Measurements from ENCODE around the gene MR1.

Gene MR1

GRCh38 chr1:181064011-181064623, 30.3 kb downstream of the MR1 start:
- DNase-seq (ENCODE audit: low read depth), result no peak
- H3K4me3 ChIP-seq (ENCODE audit: control insufficient read depth, low read depth, low read length), result no peak overlapping the region
- TF ChIP-seq CTCF (IDR thresholded peaks at IDR 0.05; ENCODE audit: control insufficient read depth, insufficient read depth, low read depth, low read length, missing control alignments), result no peak

DNA sequence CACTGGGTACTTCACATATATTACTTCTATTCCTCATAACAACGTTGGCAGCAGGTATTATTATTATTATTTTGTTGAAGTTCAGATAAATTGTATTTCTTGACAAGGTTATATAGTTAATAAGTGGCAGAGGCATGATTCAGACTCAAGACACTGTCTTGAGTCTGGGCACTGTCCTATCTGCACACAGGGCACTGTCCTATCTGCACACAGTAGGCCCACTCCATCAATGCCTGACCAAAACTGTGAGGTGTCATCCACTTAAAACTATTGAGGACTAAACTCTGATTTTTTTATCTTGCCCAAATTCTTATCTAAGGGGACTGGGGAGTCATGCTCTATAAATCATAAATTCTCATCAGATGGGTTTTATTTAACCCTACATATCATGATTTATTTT, 30.9 kb downstream of the MR1 start:
- no peak for TF ChIP-seq CTCF (IDR thresholded peaks at IDR 0.05; ENCODE audit: control insufficient read depth, insufficient read depth, low read depth, low read length, missing control alignments)
- DNase-seq (ENCODE audit: low read depth), result no peak
- no peak overlapping the region for H3K4me3 ChIP-seq (ENCODE audit: control insufficient read depth, low read depth, low read length)

DNA sequence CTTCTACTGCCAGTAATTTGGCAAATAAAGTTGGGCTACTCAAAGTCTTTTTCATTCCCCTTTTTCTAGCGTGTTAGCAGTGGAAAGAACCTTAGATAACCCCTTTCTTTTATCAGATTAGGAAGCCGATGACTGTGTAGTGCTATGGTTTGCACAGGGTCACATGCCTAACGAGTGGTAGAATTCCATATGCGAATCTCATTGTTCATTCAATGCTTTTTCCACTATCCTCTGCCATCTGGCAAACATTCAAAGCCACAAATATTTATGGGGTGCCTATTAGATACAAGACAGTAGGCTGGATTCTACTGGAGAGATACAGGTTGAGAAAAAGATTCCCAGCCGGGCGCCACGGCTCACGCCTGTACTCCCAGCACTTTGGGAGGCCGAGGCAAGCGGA, 39.9 kb downstream of the MR1 start:
- H3K4me3 ChIP-seq (ENCODE audit: control insufficient read depth, low read depth, low read length), result no peak overlapping the region
- DNase-seq (ENCODE audit: low read depth), result no peak
- no peak for TF ChIP-seq CTCF (IDR thresholded peaks at IDR 0.05; ENCODE audit: control insufficient read depth, insufficient read depth, low read depth, low read length, missing control alignments)

DNA sequence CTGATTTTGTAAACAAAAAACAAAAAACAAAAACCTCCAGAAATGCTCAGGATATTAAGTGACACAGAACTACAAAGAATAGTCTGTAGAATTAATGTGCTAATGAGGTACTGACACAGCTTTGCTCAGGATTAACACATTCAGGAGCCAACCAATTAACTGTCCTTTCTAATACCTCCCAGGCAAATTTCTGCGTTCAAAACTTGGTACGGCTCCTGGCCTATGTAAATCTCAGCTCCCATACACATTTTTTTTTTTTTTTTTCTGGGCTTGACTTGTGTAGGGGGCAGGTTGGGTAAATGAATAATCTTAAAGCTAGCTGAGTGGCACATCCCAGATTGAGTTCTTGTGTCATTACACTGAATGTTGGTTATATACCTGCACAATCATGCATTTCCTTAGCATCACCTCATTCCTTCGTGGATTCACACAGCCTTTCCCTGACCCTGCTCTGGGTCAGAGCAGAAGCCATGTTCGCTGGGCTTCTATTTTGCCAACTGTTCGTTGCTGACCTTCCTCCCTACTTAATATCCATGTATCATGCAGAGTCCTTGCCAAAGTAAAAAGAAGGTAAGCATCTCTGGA, 42.1 kb downstream of the MR1 start:
- no peak for DNase-seq (ENCODE audit: low read depth)
- no peak for TF ChIP-seq CTCF (IDR thresholded peaks at IDR 0.05; ENCODE audit: control insufficient read depth, insufficient read depth, low read depth, low read length, missing control alignments)
- no peak overlapping the region for H3K4me3 ChIP-seq (ENCODE audit: control insufficient read depth, low read depth, low read length)

DNA sequence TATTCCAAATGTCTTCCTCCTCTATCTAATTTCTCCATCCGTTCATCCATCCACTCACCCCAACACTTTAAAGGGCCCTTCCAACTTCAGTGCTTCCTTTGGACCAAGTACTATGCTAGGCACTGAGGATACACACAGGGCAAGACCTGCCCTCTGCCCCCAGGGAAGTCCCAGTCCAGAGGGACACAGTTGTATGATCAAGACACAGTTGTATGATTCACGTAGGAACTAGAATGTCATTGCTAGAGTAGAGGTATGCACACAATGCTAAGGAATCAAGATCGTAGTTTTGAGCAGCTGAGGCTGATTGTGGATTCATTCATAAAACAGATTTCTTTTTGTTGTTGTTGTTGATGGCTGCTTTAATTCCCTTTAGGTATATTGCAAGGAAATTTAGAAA, 43.1 kb downstream of the MR1 start:
- DNase-seq (ENCODE audit: low read depth), result no peak
- H3K4me3 ChIP-seq (ENCODE audit: control insufficient read depth, low read depth, low read length), result no peak overlapping the region
- no peak for TF ChIP-seq CTCF (IDR thresholded peaks at IDR 0.05; ENCODE audit: control insufficient read depth, insufficient read depth, low read depth, low read length, missing control alignments)

GRCh38 chr1:181077576-181078242, 43.9 kb downstream of the MR1 start:
- TF ChIP-seq CTCF (IDR thresholded peaks at IDR 0.05; ENCODE audit: control insufficient read depth, insufficient read depth, low read depth, low read length, missing control alignments), result no peak
- DNase-seq (ENCODE audit: low read depth), result no peak
- H3K4me3 ChIP-seq (ENCODE audit: control insufficient read depth, low read depth, low read length), result no peak overlapping the region
